Heart left ventricle (tissue), 16 donors: Measurements from ENCODE around the gene MPZL1. TPM values are rescaled to one million over a fixed set of nuclear protein-coding genes. Genes with fewer than 3 reads are reported as not detected.

Source experiments
- ATAC-seq, 4 donors: fragments of 200-7000 bp; cut with Tn5 transposase; one replicate each; pipeline ENCODE4 v1.9.1; 2020 to 2022; ENCODE audit warnings: moderate library complexity in 4 of 4, mild to moderate bottlenecking in 3 of 4, moderate number of reproducible peaks in 1 of 4
- DNase-seq, 5 donors: peaks; one replicate each; pipeline ENCODE4 v3.0.0-alpha.2; 2020
- H3K27ac ChIP-seq, 12 donors: fragments of 200-600 bp; sonication (generic) in 4 of 12; one replicate each; pipeline versions ENCODE4 v1.5.0 to v1.8.0; 2016 to 2022; ENCODE audit warnings: mild to moderate bottlenecking in 2 of 12
- H3K27me3 ChIP-seq, 9 donors: fragments of 200-600 bp; sonication (generic) in 2 of 9; one replicate each; pipeline versions ENCODE4 v1.5.1 to v1.8.0; 2016 to 2022; ENCODE audit warnings: mild to moderate bottlenecking in 3 of 9
- H3K36me3 ChIP-seq, 9 donors: fragments of 200-600 bp; sonication (generic) in 2 of 9; one replicate each; pipeline versions ENCODE4 v1.5.0 to v1.8.0; 2018 to 2022; ENCODE audit warnings: mild to moderate bottlenecking in 2 of 9
- H3K4me1 ChIP-seq, 12 donors: fragments of 200-600 bp; sonication (generic) in 4 of 12; one replicate each; pipeline versions ENCODE4 v1.5.0 to v1.8.0; 2016 to 2022; ENCODE audit warnings: mild to moderate bottlenecking in 3 of 12
- H3K4me3 ChIP-seq, 12 donors: fragments of 200-600 bp; sonication (generic) in 4 of 12; one replicate each; pipeline versions ENCODE4 v1.5.0 to v1.8.0; 2017 to 2022; ENCODE audit warnings: mild to moderate bottlenecking in 9 of 12, moderate library complexity in 4 of 12
- H3K9me3 ChIP-seq, 12 donors: fragments of 200-600 bp; sonication (generic) in 4 of 12; one replicate each; pipeline versions ENCODE4 v1.5.0 to v1.8.0; 2016 to 2022; ENCODE audit warnings: mild to moderate bottlenecking in 1 of 12
- POLR2A ChIP-seq, 2 donors: fragments of 450-650 bp; IDR thresholded peaks; one replicate each; pipeline ENCODE4 v1.6.1; 2017; ENCODE audit warnings: antibody characterized with exemption in 2 of 2, mild to moderate bottlenecking in 2 of 2, moderate library complexity in 2 of 2
- WGBS, 4 donors: extraction: QIAGEN DNeasy Blood & Tissue Kit in 2 of 4; methylation state at CpG; one replicate each; pipeline versions ENCODE4 v1.1.5 to v1.1.7; 2013 to 2018; 5-methylcytosine and 5-hydroxymethylcytosine counted together
- intact Hi-C, 10 donors: fragments of 100-400 bp; cut with DNase I; formaldehyde crosslinking; loops; one replicate each; pipeline versions ENCODE4 v1.11.1 to v1.14.2; 2022
- polyA plus RNA-seq, 2 donors: library from polyadenylated mRNA; stranded (reverse); fragments of 200-250 nt; gene quantifications; one replicate each; pipeline ENCODE4 v1.2.3, GENCODE V29; 2013
- total RNA-seq, 9 donors: library from RNA; depleted of rRNA in 2 of 9; stranded (reverse); fragments of >200 nt in 2 of 9; fragmentation: NEBNext Ultra II Directional in 3 of 9; extraction: Animal tissue kit (Norgen Biotek cat#: 25700) in 3 of 9; gene quantifications; one replicate each; pipeline versions ENCODE4 v1.1.0 to v1.2.4, GENCODE V29; 2016 to 2023
- TF ChIP-seq, protein P1 (sequence below), 12 donors: fragments of 200-600 bp; sonication (generic) in 4 of 12; IDR thresholded peaks; one replicate each; pipeline versions ENCODE4 v1.5.0 to v1.8.0; 2018 to 2022; ENCODE audit warnings: antibody characterized with exemption in 12 of 12, mild to moderate bottlenecking in 5 of 12
- donor health status: ischemic (EF 13 %, LVEDD 7.1; RV severe dilation, severe dysfunction).
- donor health status: healthy with polysubstance abuse.
- donor health status: DM: no; HTN: yes; CAD: no.
- donor health status: DM: no; HTN: no; CAD: no.
- donor health status: ischemic (EF 25% LVEDD 6.9; RV normal size, moderate dysfunction).
- donor health status: ischemic (EF 25% LVEDD 5.7; RV mildly dilated, moderate dysfunction).
- donor health status: healthy.
- donor health status: DM: yes; HTN: yes; CAD: no.
- donor health status: ischemic (EF 35%, LVEDD 5.7; RV mildly dilated, moderate dysfunction).
- donor health status: nonischemic (EF 11% LVEDD 7.7; RV severe dilation, severe dysfunction).
- donor health status: DM: yes; HTN: yes; CAD: no.
- donor health status: PGD.
- donor health status: ischemic (EF 29% LVEDD 5.4; RV normal size, mild dysfunction).
- donor health status: nonischemic (EF 23%, LVEDD 6.1; RV moderate dilation, normal function).

The MPZL1 gene
- total and polyA plus RNA-seq, 11 donors: 7.0 to 56.3 (median 29.4) TPM

DNA sequence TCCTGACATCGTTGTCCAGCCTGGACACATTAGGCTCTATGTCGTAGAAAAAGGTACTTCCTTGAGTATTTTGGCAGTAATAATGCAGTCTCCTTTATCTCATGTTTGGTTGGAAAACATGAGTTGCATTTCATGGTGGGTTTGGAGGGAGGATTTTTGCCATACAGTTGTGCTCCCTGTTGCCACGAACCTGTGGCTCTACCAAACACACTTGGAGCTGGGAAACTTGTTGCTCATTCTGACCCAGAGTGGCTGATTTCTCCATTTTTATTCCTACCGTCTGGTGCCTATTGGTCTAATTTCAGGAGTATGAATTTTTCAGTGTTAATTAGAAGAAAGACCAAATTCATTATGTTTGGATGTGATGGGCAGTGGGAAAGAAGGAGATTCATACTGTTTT, 50.7 kb downstream of the MPZL1 start:
- H3K36me3 ChIP-seq: peaks cover 0 to 83% (median 40%) of the 10 kb centered on the region in 9 donors

DNA sequence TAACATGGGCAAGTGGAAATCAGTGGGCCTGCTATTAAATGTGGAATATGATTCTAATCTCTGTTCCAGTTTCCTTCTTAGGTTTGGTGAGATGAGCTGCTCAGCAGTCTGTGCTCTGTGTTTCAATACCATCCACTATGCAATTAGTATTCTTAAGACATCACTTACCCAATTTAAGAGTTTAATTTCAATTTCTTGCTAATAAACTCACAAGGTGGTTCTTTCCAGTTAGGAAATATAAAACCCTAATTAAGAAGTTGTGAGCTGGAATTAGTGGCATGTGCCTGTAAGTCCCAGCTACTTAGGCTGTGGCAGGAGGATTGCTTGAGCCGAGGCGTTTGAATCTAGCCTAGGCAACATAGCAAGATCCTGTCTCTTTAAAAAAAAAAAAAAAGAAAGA, 51.7 kb downstream of the MPZL1 start:
- Histone ChIP-seq H3K4me3 (no peak overlapping the region), H3K9me3 (no peaks in the 10 kb centered on the region), H3K36me3 (peaks cover 0 to 80% (median 41%) of the 10 kb centered on the region in 9 donors), H3K4me1 (peaks cover 0 to 12% (median 0%) of the 10 kb centered on the region in 12 donors), H3K27ac (no peak overlapping the region), H3K27me3 (no peaks in the 10 kb centered on the region)
- no peak for TF ChIP-seq POLR2A (IDR thresholded peaks at IDR 0.05)
- TF ChIP-seq, protein P1, sequence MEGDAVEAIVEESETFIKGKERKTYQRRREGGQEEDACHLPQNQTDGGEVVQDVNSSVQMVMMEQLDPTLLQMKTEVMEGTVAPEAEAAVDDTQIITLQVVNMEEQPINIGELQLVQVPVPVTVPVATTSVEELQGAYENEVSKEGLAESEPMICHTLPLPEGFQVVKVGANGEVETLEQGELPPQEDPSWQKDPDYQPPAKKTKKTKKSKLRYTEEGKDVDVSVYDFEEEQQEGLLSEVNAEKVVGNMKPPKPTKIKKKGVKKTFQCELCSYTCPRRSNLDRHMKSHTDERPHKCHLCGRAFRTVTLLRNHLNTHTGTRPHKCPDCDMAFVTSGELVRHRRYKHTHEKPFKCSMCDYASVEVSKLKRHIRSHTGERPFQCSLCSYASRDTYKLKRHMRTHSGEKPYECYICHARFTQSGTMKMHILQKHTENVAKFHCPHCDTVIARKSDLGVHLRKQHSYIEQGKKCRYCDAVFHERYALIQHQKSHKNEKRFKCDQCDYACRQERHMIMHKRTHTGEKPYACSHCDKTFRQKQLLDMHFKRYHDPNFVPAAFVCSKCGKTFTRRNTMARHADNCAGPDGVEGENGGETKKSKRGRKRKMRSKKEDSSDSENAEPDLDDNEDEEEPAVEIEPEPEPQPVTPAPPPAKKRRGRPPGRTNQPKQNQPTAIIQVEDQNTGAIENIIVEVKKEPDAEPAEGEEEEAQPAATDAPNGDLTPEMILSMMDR (IDR thresholded peaks at IDR 0.05): no peak
- ATAC-seq (no peak), DNase-seq (no peak)
- intact Hi-C loops: no loop called here
- WGBS, 4 donors: 90 to 99% (median 95%) methylated on average over 2 of the region's 2 CpGs

More for the DNA sequence above, 50.7 kb downstream of the MPZL1 start:
- ATAC-seq (no peak), DNase-seq (no peak)
- no peaks in the 10 kb centered on the region for H3K9me3 ChIP-seq
- H3K4me1 ChIP-seq: peaks cover 0 to 19% (median 0%) of the 10 kb centered on the region in 12 donors
- WGBS, 4 donors: 92 to 93% (median 92%) methylated on average over 4 of the region's 4 CpGs
- intact Hi-C loops: no loop called here
- TF ChIP-seq, protein P1 (IDR thresholded peaks at IDR 0.05): no peak
- no peak for TF ChIP-seq POLR2A (IDR thresholded peaks at IDR 0.05)
- H3K27ac ChIP-seq: no peak overlapping the region
- no peak overlapping the region for H3K4me3 ChIP-seq
- H3K27me3 ChIP-seq: no peaks in the 10 kb centered on the region

GRCh38 chr1:167774710-167775109, 52.9 kb downstream of the MPZL1 start:
- ATAC-seq: no peak

DNA sequence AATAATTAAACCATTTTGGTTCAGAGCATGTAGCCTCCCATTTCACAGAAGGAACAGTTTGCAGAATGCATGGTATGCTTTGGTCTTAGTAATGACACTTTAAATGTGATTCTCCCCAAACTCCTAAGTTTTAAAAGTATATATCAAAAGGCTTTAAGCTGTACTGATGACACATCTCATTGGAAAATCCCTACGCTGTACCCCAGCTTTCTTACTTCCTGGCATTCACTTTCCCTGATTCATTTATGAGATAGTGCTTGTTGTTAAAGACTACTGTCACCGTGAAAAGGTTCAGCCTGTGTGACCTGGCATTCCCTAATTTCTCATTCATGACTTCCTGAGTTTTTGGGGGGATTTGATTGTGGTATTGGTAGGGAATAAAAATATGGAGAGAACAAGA, 53.4 kb downstream of the MPZL1 start:
- Histone ChIP-seq H3K4me1 (peaks cover 0 to 11% (median 0%) of the 10 kb centered on the region in 12 donors), H3K27me3 (no peaks in the 10 kb centered on the region), H3K36me3 (peaks cover 0 to 76% (median 36%) of the 10 kb centered on the region in 9 donors), H3K4me3 (no peak overlapping the region), H3K9me3 (no peaks in the 10 kb centered on the region), H3K27ac (no peak overlapping the region)
- intact Hi-C loops: no loop called here
- 66 to 77% (median 70%) methylated on average over 2 of the region's 2 CpGs for WGBS, 4 donors
- TF ChIP-seq POLR2A (IDR thresholded peaks at IDR 0.05): no peak
- DNase-seq: no peak
- no peak for ATAC-seq

More at GRCh38 chr1:167774710-167775109, 52.9 kb downstream of the MPZL1 start:
- DNase-seq: no peak
- no peak for TF ChIP-seq POLR2A (IDR thresholded peaks at IDR 0.05)
- TF ChIP-seq, protein P1 (IDR thresholded peaks at IDR 0.05): no peak
- H3K27me3 ChIP-seq: no peaks in the 10 kb centered on the region
- H3K4me1 ChIP-seq: peaks cover 0 to 11% (median 0%) of the 10 kb centered on the region in 12 donors
- no peak overlapping the region for H3K4me3 ChIP-seq
- H3K27ac ChIP-seq: no peak overlapping the region
- intact Hi-C loops: no loop called here
- H3K9me3 ChIP-seq: no peaks in the 10 kb centered on the region
- H3K36me3 ChIP-seq: peaks cover 0 to 75% (median 36%) of the 10 kb centered on the region in 9 donors

- H3K27ac ChIP-seq: no peak overlapping the region
- H3K27me3 ChIP-seq: no peaks in the 10 kb centered on the region
- intact Hi-C loops: no loop called here
- DNase-seq: no peak
- WGBS, 4 donors: 89 to 97% (median 94%) methylated on average over 1 of the region's 1 CpG
- ATAC-seq: no peak
- peaks cover 0 to 11% (median 0%) of the 10 kb centered on the region in 12 donors for H3K4me1 ChIP-seq
- H3K36me3 ChIP-seq: peaks cover 0 to 78% (median 36%) of the 10 kb centered on the region in 9 donors
- TF ChIP-seq, protein P1 (IDR thresholded peaks at IDR 0.05): no peak
- TF ChIP-seq POLR2A (IDR thresholded peaks at IDR 0.05): no peak
- no peak overlapping the region for H3K4me3 ChIP-seq
- no peaks in the 10 kb centered on the region for H3K9me3 ChIP-seq
These were observed 54.4 kb downstream of the MPZL1 start for GRCh38 chr1:167776151-167776550.
